Measurements from ENCODE around the gene TDRD9. TPM values are rescaled to one million over a fixed set of nuclear protein-coding genes. Genes with fewer than 3 reads are reported as not detected.

The TDRD9 gene
- total and polyA plus RNA-seq, 2 experiments from 2014 or later = 0.24 TPM; not detected in 1

GRCh38 chr14:103891667-103892215, 36.5 kb upstream of the TDRD9 start:
- Histone ChIP-seq H3K27ac (ENCODE audit: low read depth) (no peak overlapping the region), H4K20me1 (replicated peaks; ENCODE audit: insufficient read depth) (no peaks in the 10 kb centered on the region), H3K4me3 (no peak overlapping the region), H3K4me2 (no peak overlapping the region), H3K9me2 (ENCODE audit: insufficient read depth) (no peaks in the 10 kb centered on the region), H3K27me3 (ENCODE audit: insufficient read depth) (no peaks in the 10 kb centered on the region), H3F3A (replicated peaks; ENCODE audit: low read depth) (no peaks in the 10 kb centered on the region), H3K36me3 (ENCODE audit: insufficient read depth) (no peaks in the 10 kb centered on the region), H3K79me2 (replicated peaks; ENCODE audit: insufficient read depth) (no peaks in the 10 kb centered on the region), H3K4me1 (ENCODE audit: insufficient read depth) (no peaks in the 10 kb centered on the region), H2AFZ (no peak overlapping the region)
- Mint-ChIP-seq H3K9me3 (peaks cover 6% of the 10 kb centered on the region), H3K36me3 (ENCODE audit: low read depth) (peaks cover 5% of the 10 kb centered on the region; the same call in 2 of the 3 replicates), H3K27me3 (ENCODE audit: insufficient read depth, low read depth, poor library complexity) (peaks cover 12% of the 10 kb centered on the region), H3K27ac (no peak overlapping the region), H3K4me1 (peaks cover under 1% of the 10 kb centered on the region; the same call in 2 of the 3 replicates), H3K4me3 (no peak overlapping the region)
- no peak for ATAC-seq
- DNase-seq (ENCODE audit: low spot score) = no peak
- no peak for TF ChIP-seq POLR2AphosphoS5 (IDR thresholded peaks at IDR 0.05; ENCODE audit: low read depth)

- no peak for DNase-seq (ENCODE audit: low spot score)
- no peaks in the 10 kb centered on the region for H3K9me2 ChIP-seq (ENCODE audit: insufficient read depth)
- no peak overlapping the region for H3K4me2 ChIP-seq
- no peak for ATAC-seq
- H3K36me3 ChIP-seq (ENCODE audit: insufficient read depth) = no peaks in the 10 kb centered on the region
- TF ChIP-seq CREB1 (CRISPR knock-in tag; IDR thresholded peaks at IDR 0.05; ENCODE audit: low read depth) = no peak
- no peak for TF ChIP-seq ETS1 (IDR thresholded peaks at IDR 0.05)
- no peak for TF ChIP-seq POLR2AphosphoS5 (IDR thresholded peaks at IDR 0.05; ENCODE audit: low read depth)
- no peak for TF ChIP-seq ZNF114 (CRISPR knock-in tag; IDR thresholded peaks at IDR 0.05)
- no peak for TF ChIP-seq JUNB (IDR thresholded peaks at IDR 0.05; ENCODE audit: unreplicated experiment)
- no peak overlapping the region for H2AFZ ChIP-seq
- Mint-ChIP-seq H3K9me3 (peaks cover 8% of the 10 kb centered on the region), H3K4me1 (no peaks in the 10 kb centered on the region), H3K27ac (no peak overlapping the region), H3K36me3 (ENCODE audit: low read depth) (peaks cover 5% of the 10 kb centered on the region; the same call in 2 of the 3 replicates), H3K4me3 (no peak overlapping the region), H3K27me3 (ENCODE audit: insufficient read depth, low read depth, poor library complexity) (peaks cover 11% of the 10 kb centered on the region)
- H3K4me3 ChIP-seq = no peak overlapping the region
- no peaks in the 10 kb centered on the region for H3K79me2 ChIP-seq (replicated peaks; ENCODE audit: insufficient read depth)
- H3K27me3 ChIP-seq (ENCODE audit: insufficient read depth) = no peaks in the 10 kb centered on the region
- H3K4me1 ChIP-seq (ENCODE audit: insufficient read depth) = no peaks in the 10 kb centered on the region
- H4K20me1 ChIP-seq (replicated peaks; ENCODE audit: insufficient read depth) = no peaks in the 10 kb centered on the region
- no peaks in the 10 kb centered on the region for H3F3A ChIP-seq (replicated peaks; ENCODE audit: low read depth)
- H3K27ac ChIP-seq (ENCODE audit: low read depth) = no peak overlapping the region
Measured at GRCh38 chr14:103892247-103892646, 36.0 kb upstream of the TDRD9 start.

- H3K27ac ChIP-seq (ENCODE audit: low read depth) = no peak overlapping the region
- H3K9me2 ChIP-seq (ENCODE audit: insufficient read depth) = no peaks in the 10 kb centered on the region
- H3K4me1 ChIP-seq (ENCODE audit: insufficient read depth) = no peaks in the 10 kb centered on the region
- Mint-ChIP-seq H3K4me1 (peaks cover 4% of the 10 kb centered on the region; the same call in 2 of the 3 replicates), H3K9me3 (peaks cover 10% of the 10 kb centered on the region), H3K27ac (no peak overlapping the region), H3K4me3 (no peak overlapping the region), H3K27me3 (ENCODE audit: insufficient read depth, low read depth, poor library complexity) (peaks cover 15% of the 10 kb centered on the region), H3K36me3 (ENCODE audit: low read depth) (peaks cover 5% of the 10 kb centered on the region; the same call in 2 of the 3 replicates)
- H3K79me2 ChIP-seq (replicated peaks; ENCODE audit: insufficient read depth) = no peaks in the 10 kb centered on the region
- H2AFZ ChIP-seq = no peak overlapping the region
- no peaks in the 10 kb centered on the region for H4K20me1 ChIP-seq (replicated peaks; ENCODE audit: insufficient read depth)
- no peak for ATAC-seq
- H3K4me2 ChIP-seq = no peak overlapping the region
- no peaks in the 10 kb centered on the region for H3F3A ChIP-seq (replicated peaks; ENCODE audit: low read depth)
- no peaks in the 10 kb centered on the region for H3K36me3 ChIP-seq (ENCODE audit: insufficient read depth)
- H3K27me3 ChIP-seq (ENCODE audit: insufficient read depth) = no peaks in the 10 kb centered on the region
- no peak for DNase-seq (ENCODE audit: low spot score)
- H3K4me3 ChIP-seq = no peak overlapping the region
- no peak for TF ChIP-seq NANOG (IDR thresholded peaks at IDR 0.05; ENCODE audit: borderline replicate concordance)
- TF ChIP-seq ZNF331 (CRISPR knock-in tag; IDR thresholded peaks at IDR 0.05; ENCODE audit: low read depth) = no peak
- TF ChIP-seq STAT1 (IDR thresholded peaks at IDR 0.05; ENCODE audit: unreplicated experiment) = no peak
- no peak for TF ChIP-seq ZNF462 (CRISPR knock-in tag; IDR thresholded peaks at IDR 0.05)
- no peak for TF ChIP-seq EZH2phosphoT487 (IDR thresholded peaks at IDR 0.05; ENCODE audit: unreplicated experiment)
Measured at GRCh38 chr14:103894034-103894722, 34.1 kb upstream of the TDRD9 start.

All from GM23338 (cell line).